ENCODE data around the gene INTU.

DNA sequence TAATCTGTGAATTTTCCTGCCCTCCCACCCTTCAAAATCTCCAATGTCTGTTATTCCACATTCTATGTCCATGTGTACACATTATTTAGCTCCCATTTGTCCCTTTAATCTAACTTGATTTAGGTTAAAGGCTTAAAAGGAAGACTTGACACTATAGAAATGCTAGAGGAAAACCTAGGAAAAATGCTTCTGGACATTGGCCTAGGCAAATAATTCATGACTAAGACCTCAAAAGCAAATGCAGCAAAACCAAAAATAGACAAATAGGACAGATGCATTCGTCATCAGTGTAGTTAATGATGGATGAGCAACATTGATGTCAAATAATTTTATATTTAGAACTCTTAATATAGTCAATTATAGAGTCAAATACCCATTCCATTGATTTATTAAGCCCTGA lies 36.9 kb downstream of the INTU start:
- TF ChIP-seq, protein P1, sequence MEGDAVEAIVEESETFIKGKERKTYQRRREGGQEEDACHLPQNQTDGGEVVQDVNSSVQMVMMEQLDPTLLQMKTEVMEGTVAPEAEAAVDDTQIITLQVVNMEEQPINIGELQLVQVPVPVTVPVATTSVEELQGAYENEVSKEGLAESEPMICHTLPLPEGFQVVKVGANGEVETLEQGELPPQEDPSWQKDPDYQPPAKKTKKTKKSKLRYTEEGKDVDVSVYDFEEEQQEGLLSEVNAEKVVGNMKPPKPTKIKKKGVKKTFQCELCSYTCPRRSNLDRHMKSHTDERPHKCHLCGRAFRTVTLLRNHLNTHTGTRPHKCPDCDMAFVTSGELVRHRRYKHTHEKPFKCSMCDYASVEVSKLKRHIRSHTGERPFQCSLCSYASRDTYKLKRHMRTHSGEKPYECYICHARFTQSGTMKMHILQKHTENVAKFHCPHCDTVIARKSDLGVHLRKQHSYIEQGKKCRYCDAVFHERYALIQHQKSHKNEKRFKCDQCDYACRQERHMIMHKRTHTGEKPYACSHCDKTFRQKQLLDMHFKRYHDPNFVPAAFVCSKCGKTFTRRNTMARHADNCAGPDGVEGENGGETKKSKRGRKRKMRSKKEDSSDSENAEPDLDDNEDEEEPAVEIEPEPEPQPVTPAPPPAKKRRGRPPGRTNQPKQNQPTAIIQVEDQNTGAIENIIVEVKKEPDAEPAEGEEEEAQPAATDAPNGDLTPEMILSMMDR (IDR thresholded peaks at IDR 0.05; ENCODE audit: insufficient read depth, low read length, poor library complexity, severe bottlenecking) = no peak
- no peak for TF ChIP-seq EZH2phosphoT487 (conservative IDR thresholded peaks at IDR 0.05; ENCODE audit: low read length)

All from SU-DHL-6 (cell line).